HG02973 (cell line): Measurements from ENCODE around the gene HDAC9.

Experiments used
- ATAC-seq: cut with Tn5 transposase; IDR thresholded peaks from one replicate; pipeline ENCODE4 v1.9.1; 2021; ENCODE audit warnings: moderate library complexity; ENCODE audit not compliant: unreplicated experiment

HDAC9 gene

DNA sequence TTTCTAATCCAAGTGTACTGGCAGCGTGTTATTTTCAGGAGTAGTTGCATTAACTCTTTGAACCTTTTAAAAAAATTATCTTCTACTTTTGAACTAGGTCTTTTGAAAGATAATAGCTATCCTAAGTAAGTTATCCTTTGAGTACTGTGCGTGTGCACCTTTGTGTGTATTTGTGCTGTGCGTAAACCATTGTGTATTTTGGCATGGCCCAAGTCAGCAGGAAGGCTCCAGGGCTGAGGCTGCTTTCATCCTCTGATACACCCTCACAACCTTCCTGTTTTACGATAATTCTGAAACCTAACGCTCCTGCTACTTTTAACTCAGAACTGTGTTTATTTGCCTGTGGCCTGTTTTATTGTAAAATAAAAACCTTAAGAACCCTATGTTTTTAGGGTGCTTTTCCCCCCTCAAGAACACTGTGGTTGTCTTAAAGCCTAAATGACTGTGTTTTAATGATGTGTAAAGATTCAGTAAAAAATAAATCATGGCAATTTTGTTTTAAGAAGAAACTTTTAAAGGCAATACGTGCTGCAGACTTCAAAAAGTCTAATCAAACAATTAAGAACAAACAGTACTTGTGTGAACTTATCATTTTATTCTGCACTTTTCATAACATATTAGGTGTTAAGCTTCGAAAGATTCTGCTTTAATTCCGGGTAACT lies 57.5 kb downstream of the HDAC9 start:
- ATAC-seq, result no peak

DNA sequence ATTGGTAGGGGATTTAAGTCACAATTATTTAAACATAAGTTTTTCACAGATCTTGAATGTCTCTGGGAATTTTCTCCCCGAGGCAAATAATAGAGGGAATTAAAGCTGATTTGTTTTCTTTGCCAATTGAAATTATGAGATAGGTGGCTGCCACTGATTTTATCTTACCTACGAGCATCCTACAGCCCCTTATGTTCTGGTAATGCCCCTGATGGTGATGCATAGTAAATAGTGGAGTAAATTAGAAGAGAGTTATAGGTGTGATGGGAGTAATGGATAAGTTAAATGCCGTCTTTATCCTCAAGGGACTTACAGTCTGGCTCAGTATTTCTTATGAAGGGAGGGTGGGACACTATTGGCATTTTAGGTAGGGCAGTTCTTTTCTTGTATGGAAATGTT lies 58.1 kb downstream of the HDAC9 start:
- ATAC-seq, result no peak

DNA sequence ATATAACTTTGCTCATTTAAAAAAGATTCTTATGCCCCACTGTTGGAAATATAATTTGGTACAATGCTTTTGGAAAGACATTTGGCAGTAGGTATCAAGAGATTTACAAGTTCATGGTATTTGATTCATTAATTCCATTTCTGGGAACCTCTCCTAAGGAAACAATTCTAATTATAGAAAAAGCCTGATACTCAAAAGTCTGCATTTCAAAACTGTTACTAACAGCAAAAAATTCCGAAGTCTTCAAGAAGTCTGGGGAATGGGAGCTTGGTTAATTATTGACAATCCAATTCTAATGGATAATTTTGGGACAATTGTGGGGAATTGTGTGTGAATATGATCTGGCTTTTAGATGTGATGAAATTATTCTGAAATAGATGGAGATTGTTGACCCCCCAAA lies 59.6 kb downstream of the HDAC9 start:
- ATAC-seq, result no peak

DNA sequence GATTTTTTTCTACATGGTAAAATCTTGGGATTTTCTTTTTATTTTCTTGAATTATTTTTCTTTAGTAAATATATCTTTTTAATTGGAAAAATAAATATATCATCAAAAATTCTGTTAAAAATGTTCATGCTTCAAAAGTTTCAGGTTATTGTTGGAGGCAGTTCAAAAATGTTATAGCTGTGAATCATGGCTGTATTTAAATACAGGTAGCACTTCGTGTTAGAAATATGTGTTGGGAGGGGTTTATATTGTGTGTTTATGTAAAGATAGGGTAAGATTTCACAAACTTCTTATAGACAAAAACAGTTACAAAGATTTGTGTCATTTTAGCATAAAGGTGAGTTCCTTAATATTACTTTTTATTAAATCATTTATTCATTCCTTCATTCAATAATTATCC lies 60.4 kb downstream of the HDAC9 start:
- no peak for ATAC-seq

DNA sequence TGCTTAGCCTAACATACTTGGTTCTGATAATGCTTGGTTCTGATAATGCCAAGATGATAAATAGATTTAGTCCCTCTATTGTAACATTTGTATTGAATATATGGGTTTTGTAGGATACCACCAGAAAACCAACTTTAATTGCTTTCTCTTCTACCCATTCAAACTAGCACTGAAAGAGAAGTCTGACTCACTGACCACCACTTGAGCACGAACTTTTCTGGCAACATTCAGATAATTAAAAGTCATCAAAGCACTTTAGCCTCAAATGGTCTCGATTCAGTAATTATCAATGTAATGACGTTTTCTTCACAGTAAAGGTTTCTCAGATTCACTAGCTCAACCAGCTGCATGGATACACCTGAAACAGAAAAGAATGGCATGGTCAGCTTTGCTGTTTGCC lies 63.0 kb downstream of the HDAC9 start:
- ATAC-seq, result no peak

DNA sequence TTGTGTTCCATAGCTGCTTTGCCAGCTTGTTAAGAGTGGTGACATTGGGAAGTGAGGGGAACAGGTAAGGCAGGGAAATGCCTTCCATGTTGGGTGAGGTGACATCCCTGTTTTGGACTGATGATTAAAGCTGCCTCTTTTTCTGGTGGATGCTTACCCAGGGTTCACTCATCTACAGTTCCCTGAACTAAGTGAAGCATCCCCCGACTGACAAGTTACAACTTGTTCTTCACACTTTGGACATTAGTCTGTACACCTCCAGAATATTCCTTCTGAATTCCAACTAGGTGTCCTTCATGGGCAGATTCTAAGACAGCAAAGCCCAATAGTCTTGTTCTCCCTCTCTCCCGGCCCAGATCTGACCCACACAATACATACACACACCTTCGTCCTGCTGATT lies 63.4 kb downstream of the HDAC9 start:
- ATAC-seq, result no peak

DNA sequence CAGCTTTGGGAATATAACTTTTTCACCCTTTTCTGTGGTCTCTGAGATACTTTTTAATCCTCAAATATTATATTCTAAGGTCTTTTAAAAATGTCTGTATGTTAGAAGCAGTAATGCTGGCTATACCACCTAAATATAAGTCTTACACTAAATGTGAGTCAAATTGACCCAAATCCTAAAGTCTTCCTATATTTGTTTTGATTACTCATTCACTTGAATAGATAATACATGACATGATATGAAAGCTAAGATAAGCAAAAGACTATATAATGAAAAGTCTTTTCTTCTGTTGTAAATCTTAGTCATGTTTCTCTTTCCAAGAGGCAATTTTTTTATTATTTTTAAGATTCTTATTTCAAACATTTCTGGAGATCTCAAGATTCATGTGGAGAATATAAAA lies 64.2 kb downstream of the HDAC9 start:
- ATAC-seq, result no peak

DNA sequence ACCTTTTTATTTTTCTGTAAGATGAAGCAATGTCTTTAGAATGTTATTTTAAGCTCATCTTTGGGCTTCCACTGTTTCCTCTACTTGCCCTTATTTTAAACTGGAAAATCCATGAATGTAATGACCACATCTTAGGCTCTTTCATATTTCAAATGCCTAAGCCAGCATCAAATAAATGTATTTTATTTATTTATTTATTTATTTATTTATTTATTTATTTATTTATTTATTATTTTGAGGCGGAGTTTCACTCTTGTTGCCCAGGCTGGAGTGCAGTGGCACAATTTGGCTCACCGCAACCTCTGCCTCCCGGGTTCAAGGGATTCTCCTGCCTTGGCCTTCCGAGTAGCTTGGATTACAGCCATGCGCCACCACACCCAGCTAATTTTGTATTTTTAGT lies 69.2 kb downstream of the HDAC9 start:
- ATAC-seq, result no peak

DNA sequence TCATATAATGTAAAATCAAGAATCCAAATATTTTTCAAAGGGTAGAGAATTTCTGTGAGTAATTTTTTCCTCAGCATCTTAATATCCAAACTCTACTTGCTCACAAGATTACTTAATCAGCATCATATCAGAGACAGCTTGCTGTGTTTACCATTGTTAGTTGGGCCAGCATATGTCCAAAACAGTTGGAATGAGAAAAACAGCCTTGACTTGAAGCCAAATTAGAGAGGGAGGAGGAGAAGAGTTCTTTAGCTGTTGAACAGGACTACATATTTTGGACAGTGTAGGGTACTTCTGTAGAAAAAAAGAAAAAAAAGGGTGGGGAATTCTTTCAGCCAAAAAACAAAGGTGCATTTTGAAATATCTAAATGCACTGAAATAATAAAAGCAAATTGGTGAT lies 69.8 kb downstream of the HDAC9 start:
- ATAC-seq, result no peak

DNA sequence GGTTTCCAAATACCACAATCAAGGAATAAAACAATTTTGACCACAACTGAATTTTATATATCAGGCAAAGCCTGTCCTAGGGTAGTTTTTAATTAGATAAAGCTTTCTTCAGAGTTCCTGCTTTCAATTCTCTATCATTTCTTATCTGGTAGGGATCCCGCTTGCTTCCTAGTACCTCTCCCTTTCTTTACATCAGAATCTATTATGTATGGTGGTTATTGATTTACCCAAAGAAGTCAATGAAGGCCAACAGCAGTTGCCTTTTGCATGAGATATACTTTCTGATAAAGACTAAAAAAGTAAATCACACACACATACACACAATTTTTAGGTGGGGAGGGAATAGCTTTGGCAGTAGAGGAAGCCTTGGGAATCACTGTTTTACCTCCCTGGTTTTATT lies 70.7 kb downstream of the HDAC9 start:
- no peak for ATAC-seq

DNA sequence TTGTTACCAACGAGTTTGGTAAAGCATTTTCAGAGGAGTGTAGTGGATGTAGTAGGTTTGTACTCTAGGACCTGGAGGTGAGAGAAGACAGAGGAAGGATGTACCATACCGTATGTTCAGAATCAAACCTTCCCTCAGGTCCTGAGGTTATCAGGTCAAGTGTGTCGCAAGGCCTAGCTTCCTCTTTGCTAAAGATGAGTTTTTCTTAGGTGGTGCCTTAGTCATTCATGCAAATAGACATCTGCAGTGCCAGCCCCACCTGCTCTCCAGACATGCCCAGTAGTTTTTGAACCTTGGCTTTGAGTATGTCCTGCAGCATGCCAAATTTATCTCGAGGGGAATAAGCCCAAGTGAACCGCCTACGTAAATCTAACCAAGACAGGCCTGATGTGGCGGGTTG lies 71.3 kb downstream of the HDAC9 start:
- peak; percentile 96 for ATAC-seq

DNA sequence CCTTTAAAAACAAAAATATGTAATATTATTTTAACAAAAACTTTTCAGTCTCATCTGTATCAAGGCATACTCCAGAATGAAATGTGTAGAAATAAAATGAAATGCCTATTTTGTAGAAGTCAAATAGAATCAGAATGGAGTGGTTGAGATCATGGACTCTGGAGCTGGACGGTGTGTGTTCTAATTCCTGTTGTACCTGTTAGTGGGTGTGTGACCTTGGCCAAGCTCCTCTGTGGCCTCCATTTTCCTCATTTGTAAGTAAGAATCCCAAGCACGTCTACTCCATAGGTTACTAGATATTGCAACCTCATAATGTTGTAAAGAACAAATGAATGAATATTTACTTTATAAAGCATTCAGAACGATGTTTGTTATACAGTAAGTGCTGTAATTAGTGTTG lies 74.9 kb downstream of the HDAC9 start:
- ATAC-seq, result no peak

DNA sequence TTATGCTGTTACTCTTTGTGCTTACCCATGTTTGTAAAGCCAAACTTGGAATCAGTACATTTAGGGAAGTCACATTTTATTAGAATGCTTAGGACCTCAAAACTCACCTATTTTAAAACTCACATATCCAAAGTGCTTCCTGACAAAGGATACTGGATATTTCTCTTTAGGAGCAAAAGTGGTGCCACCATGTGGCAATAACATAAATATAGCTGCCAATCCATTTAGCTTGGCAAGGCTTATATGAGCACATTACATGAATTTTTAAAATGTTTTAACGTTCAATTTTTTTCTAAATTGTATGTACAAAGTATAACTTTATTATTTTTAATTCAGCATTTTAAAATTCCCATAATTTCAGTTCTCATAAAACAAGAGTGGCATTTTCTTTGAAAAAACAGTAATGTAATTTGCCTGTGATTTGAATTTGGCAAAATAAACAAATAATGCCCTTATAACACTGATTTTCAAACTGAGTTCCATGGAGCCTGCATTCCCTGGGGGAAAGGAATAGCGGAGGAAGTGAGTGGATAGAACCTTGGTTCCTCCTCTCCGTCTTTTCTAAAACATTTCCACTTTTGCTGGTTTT lies 75.4 kb downstream of the HDAC9 start:
- no peak for ATAC-seq

DNA sequence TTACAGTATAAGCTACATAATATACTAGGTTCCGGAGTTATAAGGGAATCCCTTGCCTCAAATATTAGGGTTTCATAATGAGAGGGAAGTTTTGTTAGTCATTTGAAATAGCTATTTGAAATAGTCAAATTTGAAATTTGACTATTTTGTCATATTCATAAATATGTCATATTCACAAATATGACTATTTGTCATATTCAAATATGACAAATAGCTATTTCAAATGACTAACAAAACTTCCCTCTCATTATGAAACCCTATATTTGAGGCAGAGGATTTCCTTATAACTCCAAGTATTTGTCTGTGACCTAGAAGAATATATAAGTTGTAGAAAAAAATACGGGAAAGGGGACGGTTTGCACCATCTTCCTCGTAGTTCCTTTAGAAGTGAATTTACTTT lies 76.6 kb downstream of the HDAC9 start:
- no peak for ATAC-seq

DNA sequence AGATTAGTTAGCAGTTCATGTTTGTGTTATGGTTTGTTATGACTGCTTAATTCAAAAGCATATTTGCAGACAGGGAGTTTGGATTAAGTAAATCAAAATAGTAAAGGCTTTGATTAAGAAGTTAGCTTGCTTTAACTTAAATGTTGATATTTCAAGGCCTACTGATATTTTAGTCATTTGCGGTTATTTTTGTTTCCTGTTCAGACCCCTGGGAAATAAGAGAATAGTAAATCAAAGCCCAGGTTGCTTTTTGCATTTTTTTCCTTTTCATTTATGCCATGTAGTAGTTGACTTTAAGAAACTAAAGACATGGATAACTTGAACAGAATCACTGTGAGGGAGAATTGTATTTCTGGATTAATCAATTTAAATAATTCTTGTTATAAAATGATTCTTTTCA lies 77.3 kb downstream of the HDAC9 start:
- ATAC-seq, result no peak

DNA sequence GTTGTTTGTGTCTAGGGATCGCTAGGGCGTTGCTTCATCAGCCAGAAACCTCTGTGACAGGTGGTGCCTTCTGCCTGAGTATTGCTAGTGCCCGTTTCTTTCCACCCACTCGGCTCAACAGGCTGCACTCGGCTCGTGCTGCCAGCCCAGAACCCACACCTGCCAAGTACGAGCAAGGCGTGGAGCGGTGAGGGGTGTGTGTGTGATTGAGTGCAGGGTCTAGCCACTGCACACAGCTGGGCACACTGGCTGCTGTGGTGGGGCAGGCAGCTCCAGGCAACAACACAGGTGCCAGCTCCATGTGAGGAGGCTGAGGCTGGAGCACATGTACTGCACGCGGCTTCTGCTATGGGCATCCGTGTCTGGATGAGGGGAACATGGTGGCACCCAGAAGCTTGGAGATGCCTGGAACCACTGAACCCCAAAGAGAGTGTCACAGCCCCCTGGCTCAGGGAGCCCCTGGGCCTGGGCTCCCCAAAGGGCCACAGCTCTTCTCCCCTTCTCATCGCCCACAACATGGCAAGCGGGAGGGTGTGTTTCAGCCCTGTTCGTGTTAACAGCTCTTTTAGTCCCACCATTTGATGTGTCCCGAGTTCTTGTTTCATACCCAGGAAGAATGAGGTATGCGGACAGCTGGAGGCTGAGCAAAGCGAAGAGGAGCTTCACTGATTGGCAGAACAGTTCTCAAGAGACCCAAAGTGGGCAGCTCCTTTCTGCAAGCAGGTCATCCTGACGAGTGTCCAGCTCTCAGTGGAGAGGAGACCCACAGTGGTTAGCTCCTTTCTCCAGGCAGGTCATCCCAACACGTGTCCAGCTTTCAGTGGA lies 78.1 kb downstream of the HDAC9 start:
- no peak for ATAC-seq

DNA sequence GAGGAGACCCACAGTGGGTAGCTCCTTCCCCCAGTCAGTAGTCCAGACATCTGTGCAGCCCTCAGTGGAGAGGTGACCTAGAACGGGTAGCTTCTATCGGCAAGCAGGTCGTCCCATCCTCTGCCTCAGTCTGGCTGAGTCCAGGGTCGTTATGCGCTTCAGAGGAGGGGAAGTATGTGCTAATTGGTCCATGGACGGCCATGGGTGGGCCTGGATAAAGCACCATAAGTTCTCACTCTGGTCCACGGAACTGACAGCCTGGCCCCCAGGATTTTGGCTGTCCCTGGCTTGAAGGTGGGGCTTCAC lies 78.6 kb downstream of the HDAC9 start:
- no peak for ATAC-seq

DNA sequence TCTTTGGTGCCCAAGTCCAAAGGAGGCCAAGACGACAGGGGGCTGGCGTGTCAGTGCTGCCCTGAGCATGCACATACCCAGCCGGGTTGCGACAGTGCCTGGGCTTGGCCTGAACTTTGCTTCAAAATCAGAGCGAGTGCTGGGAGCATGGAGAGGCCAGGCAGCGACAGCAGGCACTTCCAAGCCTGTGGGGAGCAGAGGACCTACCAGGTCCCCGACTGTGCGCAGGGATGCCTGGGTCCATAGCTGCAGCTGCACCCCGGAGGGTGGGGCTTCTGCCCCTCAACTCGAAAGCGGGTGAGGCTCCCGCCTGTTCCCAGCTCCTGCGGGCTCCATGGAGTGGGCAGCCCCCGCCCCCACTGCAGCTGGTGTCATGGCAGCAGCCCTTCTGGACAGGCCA lies 79.1 kb downstream of the HDAC9 start:
- ATAC-seq, result no peak

DNA sequence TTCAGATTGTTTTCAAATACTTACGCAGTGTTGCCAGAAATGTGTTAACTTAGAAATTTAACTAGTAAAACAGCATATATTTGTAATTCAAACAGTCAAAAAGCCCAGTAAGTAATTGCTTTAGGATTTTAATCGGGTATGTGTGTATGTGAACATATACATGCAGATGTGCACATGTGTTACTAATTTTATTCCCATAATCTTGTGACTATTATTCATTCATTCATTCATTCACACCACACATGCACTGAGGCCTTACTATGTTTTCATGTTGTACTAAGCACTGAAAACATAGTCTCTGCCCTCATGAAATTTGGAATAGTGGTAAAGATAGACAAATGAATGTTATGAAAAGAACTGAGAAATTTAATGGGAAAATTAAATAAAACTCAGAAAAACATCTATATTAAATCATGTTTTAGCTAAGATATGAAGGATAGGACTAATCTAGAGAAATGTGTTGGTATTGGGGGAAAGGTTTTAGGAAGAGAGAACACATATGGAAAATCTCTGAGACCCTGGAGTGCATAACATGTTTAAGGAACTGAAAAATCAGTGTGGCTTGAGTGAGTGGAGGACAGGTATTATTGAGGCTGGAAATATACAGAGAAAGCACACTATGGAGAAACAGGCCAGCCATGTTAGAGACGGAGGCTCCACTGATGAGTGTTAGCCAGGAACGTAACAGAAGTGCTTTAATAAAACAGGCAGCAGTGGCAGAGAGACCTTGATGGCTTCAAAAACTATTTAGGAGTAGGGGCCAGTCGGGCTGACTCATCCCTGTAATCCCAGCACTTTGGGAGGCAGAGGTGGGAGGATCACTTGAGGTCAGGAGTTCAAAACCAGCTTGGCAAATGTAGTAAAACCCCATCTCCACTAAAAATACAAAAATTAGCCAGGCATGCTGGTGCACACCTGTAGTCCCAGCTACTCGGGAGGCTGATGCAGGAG lies 80.3 kb downstream of the HDAC9 start:
- no peak for ATAC-seq

DNA sequence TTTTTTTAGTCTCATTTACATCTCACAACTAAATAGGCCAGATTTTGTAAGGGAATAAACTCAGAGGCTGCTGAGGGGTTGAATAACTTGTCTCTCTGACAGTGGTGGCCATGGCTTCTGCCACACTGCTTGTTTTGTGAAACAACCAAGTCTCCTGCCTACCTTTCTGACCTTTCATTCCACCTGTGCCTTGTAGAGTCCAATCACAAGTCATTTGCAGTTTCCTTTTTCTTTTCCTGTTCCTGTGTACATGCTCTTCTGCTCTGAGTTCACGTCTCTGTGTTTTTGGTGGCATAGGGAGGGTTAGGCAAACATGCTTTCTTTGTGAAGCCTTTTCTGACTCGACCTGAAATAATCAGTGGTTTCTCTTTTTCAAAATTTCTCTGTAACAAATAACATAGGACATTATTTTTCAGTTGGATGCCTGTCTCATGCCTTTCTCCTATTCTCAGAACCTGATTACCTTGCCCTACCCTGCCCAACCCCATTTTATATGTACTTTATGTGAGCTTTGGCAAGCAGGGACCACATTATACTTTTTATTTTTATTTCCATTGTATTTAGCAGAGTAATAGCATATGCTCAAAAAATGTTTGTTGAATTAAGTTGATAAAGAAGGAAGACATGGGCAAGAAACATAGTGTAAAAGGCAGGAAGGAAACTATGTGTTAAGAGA lies 81.7 kb downstream of the HDAC9 start:
- ATAC-seq, result no peak

DNA sequence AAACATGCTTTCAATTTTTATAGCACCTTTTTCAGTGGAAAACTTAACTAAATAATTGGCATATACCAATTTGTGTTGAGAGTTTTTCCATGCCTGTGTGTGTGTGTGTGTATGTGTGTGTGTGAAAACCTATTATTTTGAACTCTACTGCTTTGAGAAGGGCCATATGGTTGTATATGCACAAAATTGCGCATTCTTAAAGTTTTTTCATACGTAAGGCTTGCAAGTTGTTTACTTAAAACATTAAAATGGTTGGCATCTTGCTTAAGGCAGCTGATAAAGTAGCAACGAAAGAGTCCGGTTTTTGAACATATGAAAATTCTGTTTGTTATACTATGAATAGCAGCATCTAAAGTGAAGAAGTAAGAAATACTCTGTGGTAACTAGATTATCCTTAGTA lies 84.1 kb downstream of the HDAC9 start:
- no peak for ATAC-seq
